Left forelimb (tissue), 1 donor: Measurements from ENCODE around the gene LTA.
A peak's percentile ranks its signal among the peaks of the same experiment; 100 is the strongest.
"Not testable (repeated sequence)": the region's sequence is repeated elsewhere in the genome, so short reads cannot be mapped to it uniquely, and the experiment has no call there.

Experiments
- DNase-seq: peaks from one replicate; pipeline ENCODE4 v3.0.0-alpha.2; 2018; ENCODE audit warnings: low spot score

Gene LTA

DNA sequence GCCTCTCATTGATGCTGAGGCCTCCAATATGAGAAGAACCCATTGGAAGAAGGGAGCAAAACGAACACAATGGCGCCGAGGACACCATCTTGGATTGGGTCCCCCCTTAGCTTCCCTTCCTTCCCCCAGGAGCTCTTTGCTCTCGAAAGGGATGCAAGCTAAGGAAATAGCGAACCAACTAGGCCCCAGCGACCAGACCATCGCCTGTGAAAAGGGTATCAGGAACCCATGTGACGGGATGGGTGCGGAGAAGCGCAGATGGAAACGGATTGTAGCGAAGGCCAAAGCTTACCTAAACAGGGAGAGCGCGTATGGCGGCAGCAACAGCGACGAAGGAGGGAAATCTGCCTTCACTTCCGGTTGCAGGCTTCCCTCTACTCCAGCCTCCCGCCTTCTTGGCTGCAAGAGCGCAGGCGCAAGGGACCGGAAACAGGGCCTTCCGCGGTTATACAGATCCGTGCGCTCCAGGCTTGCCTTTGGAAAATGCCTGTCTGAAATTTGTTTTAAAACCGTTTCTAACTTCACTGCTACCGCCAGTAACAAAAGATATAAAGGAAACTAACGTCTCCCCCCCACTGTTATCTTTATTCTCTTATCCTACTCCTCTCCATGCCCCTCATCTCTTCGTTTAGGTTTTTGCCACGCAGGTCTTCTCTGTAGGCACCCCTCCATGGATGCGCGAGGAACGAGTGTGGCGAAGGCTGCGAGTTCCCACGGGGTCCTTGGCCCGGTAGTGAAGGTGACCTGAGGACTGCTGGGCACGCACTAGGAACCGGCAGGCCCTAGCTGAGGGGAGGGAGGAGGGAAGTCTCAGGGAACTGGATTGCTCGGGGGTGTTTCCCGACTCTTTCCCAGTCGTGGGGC, 30.2 kb upstream of the LTA start, which contains the start of gene DDX39B:
Gene DDX39B, minus strand, starts transcription at position 346 of the 864 bp plus-strand sequence. CDS start 1,471 bp downstream, outside the sequence.
- DNase-seq, result peak; percentile 96

DNA sequence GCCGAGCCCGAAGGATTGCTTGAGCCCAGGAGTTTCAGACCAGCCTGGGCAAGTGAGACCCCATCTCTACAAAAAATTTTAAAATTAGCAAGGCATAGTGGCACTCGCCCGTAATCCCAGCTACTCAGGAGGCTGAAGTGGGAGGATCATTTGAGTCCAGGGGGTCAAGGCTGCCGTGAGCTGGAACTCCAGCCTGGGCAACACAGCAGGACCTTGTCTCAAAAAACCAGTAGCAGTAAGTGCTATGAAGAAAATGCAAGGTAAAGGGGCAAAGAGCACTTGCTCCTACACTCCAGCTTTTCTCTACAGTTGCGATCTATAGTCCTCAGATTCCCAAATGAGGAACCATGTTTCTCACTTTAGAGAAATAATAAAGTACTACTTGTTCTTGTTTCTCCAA, 28.4 kb upstream of the LTA start:
- DNase-seq, result no peak

DNA sequence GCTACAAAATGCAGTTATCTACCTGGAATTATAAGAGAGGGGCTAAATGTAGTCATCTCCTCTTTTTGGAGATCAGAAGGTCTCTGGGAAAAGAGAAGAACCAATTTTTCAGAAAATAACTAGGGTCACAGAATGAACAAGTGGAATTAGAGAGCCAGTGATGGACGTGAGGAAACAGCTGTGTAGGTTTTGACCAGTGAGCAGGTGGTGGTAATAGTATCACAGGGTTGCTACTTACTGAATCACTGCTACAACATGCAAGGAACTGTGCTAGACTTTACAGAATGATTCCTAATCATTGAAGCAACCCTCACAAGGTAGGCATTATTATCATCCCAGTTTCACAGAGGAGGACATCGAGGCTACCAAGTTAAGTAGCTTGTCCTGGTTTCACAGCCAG, 27.4 kb upstream of the LTA start:
- no peak for DNase-seq

DNA sequence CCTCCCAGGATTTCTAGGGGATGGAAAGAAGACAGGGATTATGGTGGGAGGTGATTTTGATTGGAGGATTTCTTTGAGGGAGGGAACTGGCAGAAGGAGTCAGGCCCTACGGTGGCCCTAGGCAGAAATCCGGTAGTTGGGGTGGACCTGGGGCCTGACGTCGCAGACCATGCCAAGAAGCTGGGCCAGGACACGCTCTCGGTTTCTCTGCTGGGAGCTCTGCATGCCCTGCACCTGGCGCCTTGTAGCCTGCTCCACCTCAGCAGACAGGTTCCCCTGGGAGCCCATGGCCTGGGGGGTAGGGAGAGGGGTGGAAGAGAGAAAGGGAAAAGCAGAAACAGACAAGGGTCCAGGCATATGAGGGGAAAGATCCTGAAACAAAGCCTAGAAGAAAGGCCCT, 26.8 kb upstream of the LTA start:
- no peak for DNase-seq

DNA sequence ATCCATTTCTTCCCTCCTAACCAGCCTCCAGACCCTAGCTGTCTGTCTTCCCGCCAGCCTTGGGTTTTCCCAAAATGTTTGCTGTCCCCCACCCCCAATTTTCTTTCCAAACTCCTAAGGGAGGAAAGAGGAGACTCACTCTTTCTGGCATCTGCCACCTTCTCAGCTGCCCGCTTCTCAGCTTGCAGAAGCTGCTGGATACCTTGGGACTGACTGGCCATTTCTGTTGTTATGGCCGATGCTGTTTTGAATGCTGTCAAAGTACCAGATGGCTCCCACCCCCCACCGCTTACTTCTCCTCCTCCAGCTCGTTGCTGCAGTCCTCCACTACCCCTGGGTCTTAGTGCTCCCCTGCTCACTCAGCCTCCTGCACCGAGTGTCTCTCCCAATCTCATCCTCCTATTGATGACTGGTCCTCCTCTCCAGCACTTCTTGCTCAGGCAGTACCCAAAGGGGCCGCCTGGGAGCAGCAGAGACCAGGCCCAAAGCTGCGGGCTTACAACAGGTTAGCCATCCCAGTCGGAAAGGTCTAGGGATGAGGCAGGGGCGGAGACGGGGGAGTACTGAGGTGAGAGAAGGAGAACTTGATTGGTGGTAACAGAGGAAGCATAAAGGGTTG, 25.6 kb upstream of the LTA start, which contains the start of gene ATP6V1G2:
Gene ATP6V1G2, minus strand, starts transcription at position 270 of the 619 bp plus-strand sequence. Its CDS starts 49 bp downstream, at position 221.
- DNase-seq, result peak; percentile 93

DNA sequence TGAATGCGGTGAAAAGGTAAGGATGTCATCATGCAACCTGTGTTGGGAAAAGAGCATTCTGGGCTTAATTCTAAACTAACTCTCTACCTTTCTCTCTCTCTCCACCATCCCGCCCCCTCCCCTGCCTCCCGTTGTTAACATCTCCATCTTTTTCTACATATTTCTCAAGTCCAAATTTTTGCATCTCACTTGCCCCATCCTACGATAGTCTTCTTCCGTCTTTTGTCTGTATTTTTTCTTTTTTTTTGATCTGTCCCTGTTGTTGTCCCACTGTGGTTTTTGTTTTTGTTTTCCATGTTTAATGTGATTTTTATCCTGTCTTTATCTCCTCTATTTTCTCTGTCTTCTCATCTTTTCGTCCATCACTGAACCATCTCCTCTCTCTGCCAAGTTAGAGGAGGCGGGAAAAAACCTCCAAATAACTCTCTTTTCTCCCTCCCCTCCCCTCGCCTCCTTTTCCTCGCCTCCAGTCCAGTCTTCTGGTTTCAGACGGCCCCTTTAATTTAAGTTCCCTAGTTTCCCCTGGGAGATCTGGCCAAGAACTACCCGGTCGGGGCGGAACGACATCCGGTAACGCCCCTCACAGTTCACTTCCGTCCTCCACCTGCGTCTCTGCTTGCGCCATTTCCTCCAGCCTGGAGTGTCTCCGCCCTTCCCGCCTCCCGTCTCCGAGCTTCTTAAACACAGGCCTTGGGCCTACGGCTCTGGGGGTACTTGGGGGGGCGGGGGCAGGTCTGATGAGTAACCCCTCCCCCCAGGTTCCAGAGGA, 24.9 kb upstream of the LTA start, which contains the start of gene NFKBIL1:
Gene NFKBIL1, plus strand, starts transcription at position 651 of the 769 bp plus-strand sequence. Its CDS starts 87 bp downstream, at position 738.
- DNase-seq, result peak; percentile 96

DNA sequence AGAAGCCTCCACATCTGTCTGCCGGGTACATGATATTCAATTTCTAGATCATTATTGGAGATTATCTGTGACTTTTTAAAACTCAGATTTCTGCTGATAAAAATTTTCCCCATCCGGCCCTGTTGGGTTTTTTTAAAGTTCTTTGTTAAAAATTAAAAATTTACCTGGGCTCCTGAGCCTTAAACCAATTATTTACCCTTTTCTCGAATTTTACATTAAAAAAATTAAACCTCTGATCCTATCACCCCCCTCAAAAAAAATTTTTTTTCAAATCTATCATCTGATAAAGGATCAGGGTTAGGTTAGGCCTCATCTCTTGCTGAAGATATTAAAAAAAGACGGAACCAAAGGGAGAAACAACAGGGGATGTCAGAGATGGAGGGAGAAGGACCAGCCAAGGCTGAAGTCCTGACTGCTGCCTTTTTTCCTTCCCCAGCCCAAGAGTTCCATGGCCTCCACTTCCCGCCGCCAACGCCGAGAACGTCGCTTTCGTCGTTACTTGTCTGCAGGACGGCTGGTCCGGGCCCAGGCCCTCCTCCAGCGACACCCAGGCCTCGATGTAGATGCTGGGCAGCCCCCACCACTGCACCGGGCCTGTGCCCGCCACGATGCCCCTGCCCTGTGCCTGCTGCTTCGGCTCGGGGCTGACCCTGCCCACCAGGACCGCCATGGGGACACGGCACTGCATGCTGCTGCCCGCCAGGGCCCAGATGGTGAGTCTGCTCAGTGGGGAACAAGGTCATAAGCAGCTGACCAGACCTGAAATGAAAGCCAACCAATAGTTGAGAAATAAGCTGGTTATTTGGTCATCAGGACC, 24.2 kb upstream of the LTA start:
- DNase-seq, result no peak

DNA sequence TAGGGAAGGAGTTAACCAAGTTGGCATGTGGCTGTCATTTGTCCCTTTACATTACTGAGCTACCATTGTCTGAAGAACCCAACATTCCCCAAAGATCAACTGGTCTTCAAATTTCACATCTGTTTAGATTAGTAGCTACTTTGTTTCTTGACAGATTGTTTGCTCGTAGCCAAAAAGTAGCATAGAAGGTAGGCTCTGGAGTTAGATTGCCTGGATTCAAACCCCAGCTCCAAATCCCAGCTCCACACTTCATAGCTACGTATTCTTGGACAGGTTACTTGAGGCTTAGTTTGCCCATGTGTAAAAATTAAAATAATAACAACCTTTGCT, 23.6 kb upstream of the LTA start:
- DNase-seq, result no peak

DNA sequence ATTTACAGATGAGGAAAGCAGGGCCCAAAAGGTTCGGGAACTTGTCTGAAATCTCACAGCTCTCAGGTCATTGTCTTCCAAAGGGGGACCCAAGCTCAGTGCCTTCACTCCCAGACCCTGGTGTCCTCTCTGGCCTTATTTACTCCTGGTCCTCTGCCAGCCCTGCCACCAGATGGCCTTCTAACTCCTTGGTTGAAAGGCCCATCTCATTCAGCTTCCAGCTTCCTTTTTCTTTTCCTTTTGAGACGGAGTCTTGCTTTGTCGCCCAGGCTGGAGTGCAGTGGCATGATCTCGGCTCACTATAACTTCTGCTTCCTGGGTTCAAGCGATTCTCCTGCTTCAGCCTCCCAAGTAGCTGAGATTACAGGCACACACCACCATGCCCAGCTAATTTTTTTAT, 20.7 kb upstream of the LTA start:
- DNase-seq, result not testable (repeated sequence)

DNA sequence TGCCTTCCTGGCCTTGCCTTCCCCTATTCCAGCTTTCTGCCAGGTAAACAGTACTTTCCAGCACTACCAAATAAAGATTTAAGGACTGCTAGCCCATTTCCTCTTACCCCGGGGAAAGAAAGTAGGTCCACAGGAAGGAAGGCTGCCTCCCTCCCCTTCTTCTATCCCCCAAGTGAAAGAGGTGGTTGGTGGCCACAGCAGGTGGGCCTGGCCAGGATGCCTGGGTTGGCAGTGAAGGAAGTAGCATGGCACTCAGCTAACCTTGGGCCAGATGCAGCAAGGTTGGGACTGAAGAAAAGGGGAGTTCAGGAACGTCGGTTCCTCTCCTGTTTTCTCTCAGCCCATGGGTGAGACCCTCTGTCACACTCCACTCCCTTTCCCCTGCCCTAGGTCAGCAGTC, 15.8 kb upstream of the LTA start:
- DNase-seq, result no peak

DNA sequence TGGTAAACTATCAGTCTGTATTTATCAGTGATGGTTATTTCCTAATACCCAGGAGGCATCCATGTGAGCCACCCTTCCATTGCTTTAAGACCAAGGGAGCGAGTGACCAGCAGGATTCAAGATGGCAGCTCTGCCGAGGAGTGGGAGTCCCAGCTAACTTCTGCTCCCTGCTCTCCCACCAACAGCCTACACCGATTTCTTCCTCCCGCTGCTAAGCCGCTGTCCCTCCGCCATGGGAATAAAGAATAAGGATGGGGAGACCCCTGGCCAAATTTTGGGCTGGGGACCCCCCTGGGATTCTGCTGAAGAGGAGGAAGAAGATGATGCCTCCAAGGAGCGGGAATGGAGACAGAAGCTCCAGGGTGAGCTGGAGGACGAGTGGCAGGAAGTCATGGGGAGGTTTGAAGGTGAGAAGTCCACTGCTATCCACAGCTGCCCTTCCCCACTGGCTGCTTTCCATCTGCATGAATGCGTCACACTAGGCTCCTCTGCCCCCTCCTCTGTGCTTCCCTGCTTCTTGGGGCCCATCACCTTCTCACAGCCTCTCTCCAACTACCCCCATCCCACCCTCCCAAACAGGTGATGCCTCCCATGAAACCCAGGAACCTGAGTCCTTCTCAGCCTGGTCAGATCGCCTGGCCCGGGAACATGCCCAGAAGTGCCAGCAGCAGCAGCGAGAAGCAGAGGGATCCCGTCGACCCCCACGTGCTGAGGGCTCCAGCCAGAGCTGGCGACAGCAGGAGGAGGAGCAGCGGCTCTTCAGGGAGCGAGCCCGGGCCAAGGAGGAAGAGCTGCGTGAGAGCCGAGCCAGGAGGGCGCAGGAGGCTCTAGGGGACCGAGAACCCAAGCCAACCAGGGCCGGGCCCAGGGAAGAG, 14.4 kb upstream of the LTA start:
- DNase-seq, result no peak

DNA sequence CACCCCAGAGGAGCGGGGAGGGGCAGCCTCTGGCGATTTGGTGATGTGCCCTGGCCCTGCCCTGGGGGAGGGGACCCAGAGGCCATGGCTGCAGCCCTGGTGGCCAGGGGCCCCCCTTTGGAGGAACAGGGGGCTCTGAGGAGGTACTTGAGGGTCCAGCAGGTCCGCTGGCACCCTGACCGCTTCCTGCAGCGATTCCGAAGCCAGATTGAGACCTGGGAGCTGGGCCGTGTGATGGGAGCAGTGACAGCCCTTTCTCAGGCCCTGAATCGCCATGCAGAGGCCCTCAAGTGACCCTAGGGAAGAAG, 13.8 kb upstream of the LTA start:
- no peak for DNase-seq

DNA sequence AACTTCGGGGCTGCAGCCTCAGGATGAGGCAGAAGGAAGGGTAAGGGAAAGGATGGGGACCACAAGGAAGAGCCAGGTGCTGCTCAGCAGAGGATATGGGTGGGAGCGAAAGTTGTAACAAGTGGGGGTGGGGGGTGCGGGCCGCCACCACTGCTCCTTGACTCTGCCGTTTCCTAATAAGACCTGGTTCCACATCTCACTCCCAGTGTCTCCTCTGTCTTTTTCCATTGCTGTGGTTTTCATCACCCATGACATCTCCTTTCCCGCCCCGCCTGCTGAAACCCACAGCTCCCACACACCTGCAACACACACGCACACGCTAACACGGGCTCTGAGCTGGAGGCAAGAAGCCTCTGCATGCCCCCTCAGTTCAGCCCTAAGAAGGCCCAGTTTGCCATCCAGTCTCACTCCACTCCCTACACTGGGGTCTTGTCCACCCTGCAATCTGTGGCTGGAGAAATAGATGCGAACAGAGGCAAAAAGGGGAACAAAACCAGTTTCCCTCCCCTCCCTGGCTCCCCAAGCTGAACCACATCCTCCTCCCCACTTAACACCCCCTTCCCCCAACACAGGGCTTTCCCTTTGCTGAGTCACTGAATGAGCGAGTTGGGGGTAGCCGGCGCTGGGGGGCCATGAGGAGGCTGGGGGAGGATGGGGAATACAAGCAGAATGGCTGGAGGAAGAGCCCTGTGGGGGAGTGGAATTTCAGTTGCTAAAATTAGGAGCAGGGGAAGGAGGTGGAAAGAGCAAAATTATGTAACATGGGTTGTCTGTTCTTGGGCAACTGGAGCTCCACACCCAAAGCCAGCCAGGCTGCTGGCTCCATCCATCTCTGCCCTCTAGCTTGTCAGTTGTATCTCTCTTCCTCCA, 13.2 kb upstream of the LTA start:
- no peak for DNase-seq

DNA sequence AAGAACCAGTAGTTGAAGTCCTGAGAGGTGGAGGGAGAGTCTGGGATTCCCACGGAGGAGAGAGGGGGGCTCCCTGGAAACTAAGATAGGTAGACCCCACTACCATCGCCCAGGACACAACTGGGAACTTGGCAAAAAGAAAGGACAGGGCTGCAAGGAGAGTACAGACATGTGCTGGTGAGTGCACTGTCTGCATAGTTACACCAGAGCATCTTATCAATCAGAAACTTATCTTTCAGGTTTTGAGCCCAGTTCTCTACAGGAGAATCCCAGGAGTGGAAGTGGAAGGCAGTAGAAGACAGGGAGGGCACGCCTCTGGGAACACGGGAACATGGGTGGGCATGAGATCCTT, 12.5 kb upstream of the LTA start:
- DNase-seq, result no peak

DNA sequence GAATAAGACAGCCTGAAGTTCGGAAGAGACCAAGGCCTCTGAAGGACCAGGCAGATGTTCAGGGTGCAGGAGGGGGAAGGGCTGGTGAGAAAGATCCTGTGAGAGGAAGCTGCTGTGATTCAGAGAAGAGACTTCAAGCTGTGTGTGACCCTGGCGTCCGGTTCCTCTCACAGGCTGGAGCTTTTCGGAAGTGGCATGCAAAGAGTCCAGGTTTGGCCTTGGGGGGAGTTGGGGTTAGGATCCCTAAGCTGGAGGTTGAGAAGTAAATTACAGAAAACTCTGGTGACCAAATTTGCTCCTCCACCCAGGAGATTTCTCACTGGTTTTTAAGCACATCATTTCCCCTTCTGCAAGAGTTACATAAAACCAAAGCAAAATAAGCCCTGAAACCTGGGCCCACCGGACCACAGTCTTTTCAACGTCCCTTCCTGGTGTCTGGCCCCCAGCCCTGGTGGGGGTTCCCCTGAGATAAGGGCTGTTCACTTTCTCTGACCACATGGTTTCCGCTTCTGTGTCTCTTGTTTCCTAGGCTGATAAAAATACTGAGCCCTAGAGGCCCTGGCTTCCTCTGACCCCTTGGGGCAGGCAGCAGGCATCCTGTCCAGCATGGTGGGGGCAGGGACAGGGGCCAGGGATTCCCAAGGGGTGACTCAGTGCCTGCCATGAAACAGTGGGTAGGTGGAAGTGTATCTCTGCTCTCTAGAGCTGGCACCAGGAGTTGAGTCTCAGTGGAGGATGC, 12.0 kb upstream of the LTA start:
- no peak for DNase-seq

DNA sequence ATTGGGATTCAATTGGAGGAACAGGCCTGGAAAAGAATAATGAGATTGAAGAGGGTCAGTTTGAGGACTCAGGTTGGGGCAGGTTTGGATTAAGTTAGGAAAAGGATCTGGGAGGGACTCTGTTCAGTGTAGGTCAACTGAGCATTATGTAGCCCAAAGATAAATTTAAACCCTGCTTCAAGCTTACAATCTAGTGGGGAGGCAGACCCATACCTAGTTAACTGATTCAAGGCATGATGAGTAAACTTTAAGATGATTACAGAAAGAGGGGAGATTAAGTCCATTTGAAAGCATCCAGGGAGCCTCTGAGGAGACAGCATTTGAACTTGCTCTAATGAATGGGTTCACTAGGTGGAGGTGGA, 11.4 kb upstream of the LTA start:
- DNase-seq, result no peak

DNA sequence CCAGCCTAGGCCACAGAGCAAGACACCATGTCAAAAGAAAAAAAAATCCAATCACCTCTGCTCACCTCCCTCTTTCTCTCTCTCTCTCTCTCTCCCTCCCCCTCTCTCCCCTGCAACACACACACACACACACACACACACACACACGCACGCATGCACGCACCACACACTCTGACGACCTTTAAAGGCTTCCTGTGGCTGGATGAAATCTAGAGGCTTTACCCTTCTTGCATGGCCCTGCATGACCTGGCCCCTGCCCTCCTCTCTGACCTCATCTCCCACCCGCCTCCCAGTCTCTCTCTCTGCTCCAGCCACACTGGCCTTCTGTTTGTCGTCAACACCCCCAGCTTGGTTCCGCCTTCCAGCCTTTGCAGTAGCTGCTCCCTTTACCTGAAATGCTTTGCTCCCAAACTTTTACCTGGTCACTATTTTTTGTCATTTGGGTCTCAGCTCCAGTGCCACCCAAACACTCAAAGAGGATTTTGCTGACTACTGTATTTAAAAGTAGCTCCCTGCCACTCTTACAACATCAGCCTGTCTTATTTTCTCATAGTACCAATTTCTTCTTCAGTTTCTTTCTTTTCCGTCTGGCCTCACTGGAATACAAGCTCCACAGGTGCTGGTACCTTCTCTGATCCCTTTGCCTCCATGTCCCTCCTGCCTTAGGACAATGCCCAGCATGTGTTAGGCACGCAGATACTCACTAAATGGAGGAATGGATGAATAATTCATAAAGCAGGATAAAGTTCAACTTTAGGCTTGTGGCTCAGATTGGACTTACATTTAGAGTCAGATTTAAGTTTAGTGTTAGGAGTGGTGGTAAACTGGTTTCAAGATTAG, 4.3 kb upstream of the LTA start:
- no peak for DNase-seq

DNA sequence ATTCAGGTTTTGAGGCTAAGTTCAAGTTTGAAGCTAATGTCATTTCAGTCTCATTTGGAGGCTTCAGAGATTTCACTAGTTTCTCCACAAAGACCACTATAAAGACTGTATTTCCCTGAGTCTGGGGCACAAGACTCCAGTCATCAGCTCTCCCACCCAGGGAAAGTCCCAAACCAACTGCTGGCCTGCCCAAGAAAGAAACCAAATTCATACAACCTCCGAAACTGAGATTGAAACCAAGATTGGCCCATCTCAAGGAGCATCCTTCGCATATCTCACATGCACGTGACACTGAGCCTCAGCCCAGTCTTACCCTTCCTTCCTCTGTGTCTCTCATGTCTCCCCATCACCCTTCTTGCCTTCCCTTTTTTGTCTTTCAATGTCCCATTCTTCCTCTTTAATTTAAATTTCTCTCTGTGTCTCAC, 3.5 kb upstream of the LTA start:
- DNase-seq, result no peak
